Measurements from ENCODE around the gene ASTL.

The ASTL gene

DNA sequence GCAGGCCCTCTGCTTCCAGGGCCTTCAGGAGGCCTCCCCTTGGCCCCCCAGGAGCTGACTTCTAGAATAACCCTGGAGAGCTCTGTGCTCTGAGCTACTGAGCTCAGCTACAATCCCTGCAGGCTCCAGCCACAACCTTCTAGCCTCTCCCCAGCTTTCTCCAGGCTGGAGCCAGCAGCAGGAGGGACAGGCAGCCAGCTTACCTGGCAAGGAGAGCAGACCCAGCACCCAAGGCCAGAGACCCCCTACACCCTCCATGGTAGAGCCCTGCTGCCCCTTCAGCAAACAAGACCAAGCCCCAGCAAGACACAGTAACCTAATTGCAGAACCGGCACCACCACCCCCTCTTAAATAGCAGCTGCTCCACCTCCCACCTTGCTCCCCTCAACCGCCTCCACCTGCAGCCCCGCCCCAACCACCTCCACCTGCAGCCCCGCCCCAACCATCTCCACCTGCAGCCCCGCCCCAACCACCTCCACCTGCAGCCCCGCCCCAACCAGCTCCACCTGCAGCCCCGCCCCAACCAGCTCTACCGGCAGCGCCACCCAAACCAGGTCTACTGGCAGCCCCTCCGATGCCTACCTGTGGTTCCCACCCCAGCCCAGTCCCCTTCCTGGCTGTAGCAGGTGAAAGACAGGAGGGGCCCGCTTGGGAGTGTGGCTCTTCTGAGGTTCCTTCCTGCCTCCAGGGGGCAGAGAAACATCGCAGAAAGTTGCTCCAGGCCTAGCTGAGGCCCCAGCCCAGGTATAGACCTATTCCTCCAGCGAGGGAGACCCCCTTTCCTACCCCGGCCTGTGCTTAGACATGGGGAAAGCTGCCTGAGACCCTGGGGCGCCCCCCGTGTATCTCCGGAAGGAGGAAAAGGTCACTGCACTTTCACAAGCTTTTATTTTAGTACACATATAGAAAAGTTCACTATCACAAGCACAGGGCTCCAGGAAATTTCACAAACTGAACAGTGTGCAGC lies at the start of gene ASTL:
Gene ASTL, minus strand, starts transcription at position 324 of the 967 bp plus-strand sequence. Its CDS starts 66 bp downstream, at position 258.
- DNase-seq (ENCODE audit: low read depth), result no peak
- peak; percentile 67 for TF ChIP-seq CTCF (IDR thresholded peaks at IDR 0.05; ENCODE audit: control insufficient read depth, insufficient read depth, low read depth, low read length, missing control alignments)
- no peak within 1 kb of the TSS for H3K4me3 ChIP-seq (ENCODE audit: control insufficient read depth, low read depth, low read length)

DNA sequence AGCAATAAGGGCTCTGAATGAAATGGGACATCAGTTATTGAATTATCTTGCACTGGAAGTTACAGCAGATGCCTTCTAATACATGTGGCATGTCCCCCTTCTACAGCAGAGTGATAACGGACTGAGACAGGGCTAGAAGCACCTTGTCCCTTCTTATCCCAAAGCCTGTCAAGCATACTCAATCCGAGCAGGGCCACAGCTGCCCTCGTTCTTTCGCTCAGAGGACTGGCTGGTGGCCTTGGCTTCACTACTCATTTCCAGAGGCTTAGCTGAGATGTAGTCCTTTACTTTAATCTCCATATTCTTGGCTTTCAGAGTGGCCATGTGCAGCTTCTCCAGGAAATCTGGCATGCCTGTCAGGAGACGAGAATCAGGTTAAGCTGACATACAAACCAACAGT lies 48.3 kb upstream of the ASTL start:
- DNase-seq (ENCODE audit: low read depth), result no peak
- no peak for TF ChIP-seq CTCF (IDR thresholded peaks at IDR 0.05; ENCODE audit: control insufficient read depth, insufficient read depth, low read depth, low read length, missing control alignments)
- no peak overlapping the region for H3K4me3 ChIP-seq (ENCODE audit: control insufficient read depth, low read depth, low read length)

DNA sequence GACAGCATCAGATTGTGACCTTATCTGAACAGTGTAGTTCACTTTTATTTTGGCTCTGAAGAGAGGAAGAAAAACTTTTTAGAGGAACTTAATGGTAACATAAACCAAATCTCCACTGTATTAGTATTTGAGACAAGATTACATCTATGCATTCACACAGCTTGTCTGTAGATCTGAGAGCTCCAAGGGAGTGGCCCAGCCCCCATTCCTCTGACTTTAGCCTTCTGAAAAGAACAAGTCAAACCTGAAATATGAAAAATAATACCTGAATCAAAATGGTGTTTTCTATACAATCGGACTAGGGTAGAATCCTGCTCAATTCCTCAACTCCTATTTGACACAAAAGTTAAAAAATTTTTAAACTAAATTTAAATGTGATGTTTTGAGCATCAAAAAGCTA lies 47.2 kb upstream of the ASTL start:
- no peak overlapping the region for H3K4me3 ChIP-seq (ENCODE audit: control insufficient read depth, low read depth, low read length)
- no peak for DNase-seq (ENCODE audit: low read depth)
- no peak for TF ChIP-seq CTCF (IDR thresholded peaks at IDR 0.05; ENCODE audit: control insufficient read depth, insufficient read depth, low read depth, low read length, missing control alignments)

DNA sequence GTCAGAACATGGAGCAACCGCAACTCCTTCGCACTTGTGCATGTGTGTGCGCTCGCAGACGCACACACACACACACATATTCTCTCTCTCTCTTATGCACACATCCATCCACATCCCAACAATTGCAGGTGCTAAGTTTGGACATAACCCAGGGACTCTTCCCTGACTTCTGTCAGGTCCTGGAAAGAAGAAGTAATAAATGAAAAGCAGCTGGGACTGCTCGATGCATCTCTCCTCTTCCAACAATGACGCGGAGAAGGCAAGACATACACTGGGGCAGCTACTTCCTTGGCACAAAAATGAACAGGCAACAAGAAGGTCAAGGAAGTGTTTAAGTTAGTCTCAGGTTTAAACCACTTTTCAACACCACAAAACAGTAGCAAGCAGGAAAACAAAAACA lies 46.7 kb upstream of the ASTL start:
- no peak for DNase-seq (ENCODE audit: low read depth)
- no peak for TF ChIP-seq CTCF (IDR thresholded peaks at IDR 0.05; ENCODE audit: control insufficient read depth, insufficient read depth, low read depth, low read length, missing control alignments)
- H3K4me3 ChIP-seq (ENCODE audit: control insufficient read depth, low read depth, low read length), result no peak overlapping the region

GRCh38 chr2:96184188-96184587 lies 45.9 kb upstream of the ASTL start:
- no peak overlapping the region for H3K4me3 ChIP-seq (ENCODE audit: control insufficient read depth, low read depth, low read length)
- TF ChIP-seq CTCF (IDR thresholded peaks at IDR 0.05; ENCODE audit: control insufficient read depth, insufficient read depth, low read depth, low read length, missing control alignments), result no peak
- no peak for DNase-seq (ENCODE audit: low read depth)

DNA sequence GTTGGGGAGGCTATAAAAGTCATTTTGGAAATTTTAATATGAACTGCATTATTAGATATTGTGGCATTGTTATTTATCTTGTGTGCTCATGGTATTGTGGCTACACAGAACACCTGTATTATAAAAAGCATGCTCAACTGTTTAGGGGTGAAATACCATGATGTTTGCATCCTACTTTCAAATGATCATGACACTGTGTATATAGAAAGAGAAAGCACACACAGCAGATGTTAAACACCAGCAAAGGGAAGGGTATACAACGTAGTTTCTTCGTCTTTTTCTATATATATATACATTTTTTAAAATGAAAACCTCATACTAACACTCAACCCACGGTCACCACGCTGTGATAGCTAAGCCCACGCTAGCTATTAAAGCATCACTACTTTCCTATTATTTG lies 43.2 kb upstream of the ASTL start:
- no peak for DNase-seq (ENCODE audit: low read depth)
- no peak for TF ChIP-seq CTCF (IDR thresholded peaks at IDR 0.05; ENCODE audit: control insufficient read depth, insufficient read depth, low read depth, low read length, missing control alignments)
- no peak overlapping the region for H3K4me3 ChIP-seq (ENCODE audit: control insufficient read depth, low read depth, low read length)

Data from AG09309 (cell line).